ENCODE data around the gene PCSK4. TPM values are rescaled to one million over a fixed set of nuclear protein-coding genes. Genes with fewer than 3 reads are reported as not detected.
A peak's percentile ranks its signal among the peaks of the same experiment; 100 is the strongest.

PCSK4 gene
- polyA plus RNA-seq, 2 of the 4 experiments (the other 2 are of a cell fraction) = 0.76 to 2.1 TPM

- TF ChIP-seq PBX3 (IDR thresholded peaks at IDR 0.05) (no peak), ELK1 (IDR thresholded peaks at IDR 0.05; ENCODE audit: low read depth, low read length) (no peak), POLR2AphosphoS2 (conservative IDR thresholded peaks at IDR 0.05; ENCODE audit: low read length) (no peak), GATA3 (IDR thresholded peaks at IDR 0.05; ENCODE audit: borderline replicate concordance) (no peak), CBX2 (IDR thresholded peaks at IDR 0.05; ENCODE audit: borderline replicate concordance, low read depth) (no peak), ZFP36 (IDR thresholded peaks at IDR 0.05; ENCODE audit: borderline replicate concordance, partially characterized antibody) (no peak), FOSB (CRISPR knock-in tag; IDR thresholded peaks at IDR 0.05) (no peak), SMC3 (IDR thresholded peaks at IDR 0.05) (no peak), CBX8 (IDR thresholded peaks at IDR 0.05) (no peak), HOXB13 (CRISPR knock-in tag; IDR thresholded peaks at IDR 0.05; ENCODE audit: low read depth) (no peak), TP53 (CRISPR knock-in tag; IDR thresholded peaks at IDR 0.05) (no peak), JUNB (IDR thresholded peaks at IDR 0.05) (no peak), HES2 (IDR thresholded peaks at IDR 0.05) (no peak), KDM5A (IDR thresholded peaks at IDR 0.05) (no peak)
Observed at GRCh38 chr19:1503089-1503924, 13.2 kb upstream of the PCSK4 start (continued).

- FAIRE-seq (no peak), DNase-seq (ENCODE audit: low read depth in 1 of 2, low spot score in 1 of 2) (no peak), ATAC-seq (no peak)
- Histone ChIP-seq H3K4me3 (no peak overlapping the region; the same call in 2 of the 3 replicates), H3K9me3 (no peaks in the 10 kb centered on the region), H3K4me2 (peak overlapping the region; percentile 89), H3K27ac (peak overlapping the region; percentile 74 to 84; a peak in 5 of 6 replicates), H3K4me1 (peaks cover 16% of the 10 kb centered on the region; the same call in 2 of the 3 replicates)
- TF ChIP-seq HOXB5 (CRISPR knock-in tag; IDR thresholded peaks at IDR 0.05) (no peak), JUN (IDR thresholded peaks at IDR 0.05) (no peak), USF2 (IDR thresholded peaks at IDR 0.05) (no peak), HES2 (IDR thresholded peaks at IDR 0.05) (no peak), ESRRA (IDR thresholded peaks at IDR 0.05; ENCODE audit: borderline replicate concordance, low read length) (no peak), NR3C1 (IDR thresholded peaks at IDR 0.05) (no peak), EP300 (IDR thresholded peaks at IDR 0.05) (no peak), RAD21 (conservative IDR thresholded peaks at IDR 0.05 in 1 of 2, IDR thresholded peaks at IDR 0.05 in 1 of 2) (no peak), E2F6 (IDR thresholded peaks at IDR 0.05; ENCODE audit: borderline replicate concordance, low read depth) (no peak), BHLHE40 (IDR thresholded peaks at IDR 0.05; ENCODE audit: low read depth, low read length) (no peak), POLR2A (IDR thresholded peaks at IDR 0.05; ENCODE audit: low read length) (no peak), BCL3 (IDR thresholded peaks at IDR 0.05) (no peak), RNF2 (IDR thresholded peaks at IDR 0.05; ENCODE audit: borderline replicate concordance, low read depth) (no peak), NPAS2 (CRISPR knock-in tag; IDR thresholded peaks at IDR 0.05; ENCODE audit: borderline replicate concordance) (no peak), RCOR1 (IDR thresholded peaks at IDR 0.05; ENCODE audit: low read depth, low read length) (no peak), CHD4 (IDR thresholded peaks at IDR 0.05; ENCODE audit: borderline replicate concordance) (no peak), JUNB (IDR thresholded peaks at IDR 0.05) (no peak)
- WGBS (ENCODE audit: missing lambda C conversion rate) = 76% methylated on average over 13 of the region's 14 CpGs
- ChIA-PET POLR2A (no interaction called here), CTCF (interaction anchor here (0.9 to 2.5 kb wide), 5 partner anchors 8 to 17 kb away, joined by 4 to 9 read pairs (median 6); partner anchors contain the start of genes PCSK4 and REEP6)
Observed at GRCh38 chr19:1502433-1503088, 12.4 kb upstream of the PCSK4 start.

All from A549 (cell line).